ENCODE results near the gene DCST1.

DCST1 gene

DNA sequence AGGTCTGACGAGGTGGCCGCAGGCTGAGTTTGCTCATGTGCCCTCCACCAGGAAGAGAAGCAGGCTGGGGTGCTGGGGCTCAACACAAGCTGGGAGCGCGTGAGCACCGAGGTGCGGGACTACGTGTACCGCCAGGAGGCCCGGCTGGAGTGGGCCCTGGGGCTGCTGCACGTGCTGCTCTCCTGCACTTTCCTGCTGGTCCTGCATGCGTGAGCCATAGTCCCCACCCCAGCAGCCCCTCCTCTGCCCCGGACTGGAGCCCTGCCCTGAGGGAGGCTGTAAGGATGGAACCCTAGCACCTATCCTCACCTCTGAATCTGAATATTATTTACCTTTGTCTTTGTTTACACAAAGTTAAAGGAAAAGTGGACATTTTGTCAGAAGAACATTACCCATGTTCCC, 9.7 kb downstream of the DCST1 start:
- no peak for TF ChIP-seq FOXP2 (optimal IDR thresholded peaks at IDR 0.05; ENCODE audit: borderline replicate concordance, extremely low read depth, extremely low read length, insufficient read depth)
- no peak for TF ChIP-seq TAF1 (IDR thresholded peaks at IDR 0.05; ENCODE audit: borderline replicate concordance, insufficient read depth, low read length)
- TF ChIP-seq, protein P1, sequence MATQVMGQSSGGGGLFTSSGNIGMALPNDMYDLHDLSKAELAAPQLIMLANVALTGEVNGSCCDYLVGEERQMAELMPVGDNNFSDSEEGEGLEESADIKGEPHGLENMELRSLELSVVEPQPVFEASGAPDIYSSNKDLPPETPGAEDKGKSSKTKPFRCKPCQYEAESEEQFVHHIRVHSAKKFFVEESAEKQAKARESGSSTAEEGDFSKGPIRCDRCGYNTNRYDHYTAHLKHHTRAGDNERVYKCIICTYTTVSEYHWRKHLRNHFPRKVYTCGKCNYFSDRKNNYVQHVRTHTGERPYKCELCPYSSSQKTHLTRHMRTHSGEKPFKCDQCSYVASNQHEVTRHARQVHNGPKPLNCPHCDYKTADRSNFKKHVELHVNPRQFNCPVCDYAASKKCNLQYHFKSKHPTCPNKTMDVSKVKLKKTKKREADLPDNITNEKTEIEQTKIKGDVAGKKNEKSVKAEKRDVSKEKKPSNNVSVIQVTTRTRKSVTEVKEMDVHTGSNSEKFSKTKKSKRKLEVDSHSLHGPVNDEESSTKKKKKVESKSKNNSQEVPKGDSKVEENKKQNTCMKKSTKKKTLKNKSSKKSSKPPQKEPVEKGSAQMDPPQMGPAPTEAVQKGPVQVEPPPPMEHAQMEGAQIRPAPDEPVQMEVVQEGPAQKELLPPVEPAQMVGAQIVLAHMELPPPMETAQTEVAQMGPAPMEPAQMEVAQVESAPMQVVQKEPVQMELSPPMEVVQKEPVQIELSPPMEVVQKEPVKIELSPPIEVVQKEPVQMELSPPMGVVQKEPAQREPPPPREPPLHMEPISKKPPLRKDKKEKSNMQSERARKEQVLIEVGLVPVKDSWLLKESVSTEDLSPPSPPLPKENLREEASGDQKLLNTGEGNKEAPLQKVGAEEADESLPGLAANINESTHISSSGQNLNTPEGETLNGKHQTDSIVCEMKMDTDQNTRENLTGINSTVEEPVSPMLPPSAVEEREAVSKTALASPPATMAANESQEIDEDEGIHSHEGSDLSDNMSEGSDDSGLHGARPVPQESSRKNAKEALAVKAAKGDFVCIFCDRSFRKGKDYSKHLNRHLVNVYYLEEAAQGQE (IDR thresholded peaks at IDR 0.05; ENCODE audit: insufficient read depth in 1 of 2, low read depth in 2 of 2, low read length in 2 of 2): no peak
- TF ChIP-seq SIN3A (IDR thresholded peaks at IDR 0.05; ENCODE audit: borderline replicate concordance, insufficient read depth, low read length): no peak

DNA sequence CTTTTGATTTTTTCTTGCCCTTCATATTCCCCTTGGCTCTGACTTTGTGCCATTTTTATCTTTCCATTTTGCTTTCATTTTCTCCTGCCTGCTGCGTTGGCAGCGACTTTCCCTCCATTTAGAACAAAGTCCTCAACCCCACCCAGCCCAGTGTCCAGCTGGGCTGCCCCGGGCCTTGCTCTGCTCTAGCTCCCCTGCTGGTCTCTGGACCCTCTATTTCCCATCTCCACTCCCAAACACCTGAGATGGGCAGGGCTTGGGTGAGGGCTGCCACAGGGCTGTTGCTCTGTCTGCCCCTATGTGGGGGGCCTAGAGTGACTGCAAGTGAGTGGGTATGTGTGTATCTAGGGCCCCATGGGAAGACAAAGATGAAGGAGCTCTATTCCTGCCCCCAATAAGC, 10.2 kb downstream of the DCST1 start:
- TF ChIP-seq, protein P1 (IDR thresholded peaks at IDR 0.05; ENCODE audit: insufficient read depth in 1 of 2, low read depth in 2 of 2, low read length in 2 of 2): no peak
- no peak for TF ChIP-seq SIN3A (IDR thresholded peaks at IDR 0.05; ENCODE audit: borderline replicate concordance, insufficient read depth, low read length)
- TF ChIP-seq FOXP2 (optimal IDR thresholded peaks at IDR 0.05; ENCODE audit: borderline replicate concordance, extremely low read depth, extremely low read length, insufficient read depth): no peak
- TF ChIP-seq TAF1 (IDR thresholded peaks at IDR 0.05; ENCODE audit: borderline replicate concordance, insufficient read depth, low read length): no peak
- TF ChIP-seq POLR2AphosphoS5 (IDR thresholded peaks at IDR 0.05; ENCODE audit: low read depth, low read length): no peak

DNA sequence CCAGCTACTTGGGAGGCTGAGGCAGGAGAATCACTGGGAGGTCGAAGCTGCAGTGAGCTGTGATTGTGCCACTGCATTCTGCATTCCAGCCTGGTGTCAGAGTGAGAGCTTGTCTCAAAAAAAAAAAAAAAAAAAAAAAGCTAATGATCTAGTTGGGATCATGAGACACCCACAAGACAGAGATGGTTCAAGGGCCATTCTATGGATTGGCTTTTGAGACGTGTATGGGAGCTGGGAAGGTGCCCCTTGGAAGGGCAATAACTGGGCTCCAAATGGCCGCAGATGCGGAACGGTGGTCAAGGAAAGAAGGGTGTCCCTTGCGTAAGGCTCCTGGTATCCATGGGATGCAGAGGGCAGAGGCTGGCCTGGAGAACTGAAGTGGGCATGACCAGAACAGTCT, 10.7 kb downstream of the DCST1 start:
- TF ChIP-seq FOXP2 (optimal IDR thresholded peaks at IDR 0.05; ENCODE audit: borderline replicate concordance, extremely low read depth, extremely low read length, insufficient read depth): no peak
- TF ChIP-seq TAF1 (IDR thresholded peaks at IDR 0.05; ENCODE audit: borderline replicate concordance, insufficient read depth, low read length): no peak
- no peak for TF ChIP-seq POLR2AphosphoS5 (IDR thresholded peaks at IDR 0.05; ENCODE audit: low read depth, low read length)
- TF ChIP-seq SIN3A (IDR thresholded peaks at IDR 0.05; ENCODE audit: borderline replicate concordance, insufficient read depth, low read length): no peak
- TF ChIP-seq, protein P1 (IDR thresholded peaks at IDR 0.05; ENCODE audit: insufficient read depth in 1 of 2, low read depth in 2 of 2, low read length in 2 of 2): no peak

- TF ChIP-seq SIN3A (IDR thresholded peaks at IDR 0.05; ENCODE audit: borderline replicate concordance, insufficient read depth, low read length) (no peak), POLR2AphosphoS5 (IDR thresholded peaks at IDR 0.05; ENCODE audit: low read depth, low read length) (no peak), FOXP2 (optimal IDR thresholded peaks at IDR 0.05; ENCODE audit: borderline replicate concordance, extremely low read depth, extremely low read length, insufficient read depth) (no peak), TAF1 (IDR thresholded peaks at IDR 0.05; ENCODE audit: borderline replicate concordance, insufficient read depth, low read length) (no peak)
- TF ChIP-seq, protein P1 (IDR thresholded peaks at IDR 0.05; ENCODE audit: insufficient read depth in 1 of 2, low read depth in 2 of 2, low read length in 2 of 2): no peak
These were observed 11.4 kb downstream of the DCST1 start for GRCh38 chr1:155044812-155045657.

Data from PFSK-1 (cell line).